RPMI8226 (cell line): ENCODE results near the gene VOPP1.

ENCODE experiments used
- DNase-seq: peaks from one replicate; pipeline ENCODE4 v3.0.0-alpha.2; 2015

VOPP1 gene

GRCh38 chr7:55507743-55508142 lies 64.6 kb downstream of the VOPP1 start:
- DNase-seq, result no peak

- no peak for DNase-seq
These were observed 67.2 kb downstream of the VOPP1 start for GRCh38 chr7:55504967-55505658.

- DNase-seq, result no peak
These were observed 68.0 kb downstream of the VOPP1 start for GRCh38 chr7:55504093-55504859.

GRCh38 chr7:55502858-55503440 lies 69.4 kb downstream of the VOPP1 start:
- DNase-seq, result no peak

GRCh38 chr7:55502124-55502857 lies 70.0 kb downstream of the VOPP1 start:
- no peak for DNase-seq

- DNase-seq, result no peak
These were observed 70.7 kb downstream of the VOPP1 start for GRCh38 chr7:55501611-55502010.

- DNase-seq, result no peak
These were observed 72.1 kb downstream of the VOPP1 start for GRCh38 chr7:55500117-55500756.

- DNase-seq, result no peak
These were observed 72.7 kb downstream of the VOPP1 start for GRCh38 chr7:55499591-55499990.

- DNase-seq, result no peak
These were observed 73.5 kb downstream of the VOPP1 start for GRCh38 chr7:55498770-55499169.

- no peak for DNase-seq
These were observed 74.2 kb downstream of the VOPP1 start for GRCh38 chr7:55498142-55498541.

GRCh38 chr7:55497521-55497920 lies 74.8 kb downstream of the VOPP1 start:
- no peak for DNase-seq

GRCh38 chr7:55496906-55497305 lies 75.4 kb downstream of the VOPP1 start:
- no peak for DNase-seq

- DNase-seq, result no peak
These were observed 77.4 kb downstream of the VOPP1 start for GRCh38 chr7:55494951-55495350.

GRCh38 chr7:55493408-55493807 lies 78.9 kb downstream of the VOPP1 start:
- DNase-seq, result no peak

GRCh38 chr7:55491346-55491745 lies 81.0 kb downstream of the VOPP1 start:
- DNase-seq, result no peak

- no peak for DNase-seq
These were observed 82.2 kb downstream of the VOPP1 start for GRCh38 chr7:55490099-55490498.

- no peak for DNase-seq
These were observed 82.8 kb downstream of the VOPP1 start for GRCh38 chr7:55489552-55489951.

GRCh38 chr7:55488804-55489340 lies 83.4 kb downstream of the VOPP1 start:
- DNase-seq, result no peak

- no peak for DNase-seq
These were observed 84.1 kb downstream of the VOPP1 start for GRCh38 chr7:55488216-55488615.

- DNase-seq, result no peak
These were observed 85.3 kb downstream of the VOPP1 start for GRCh38 chr7:55486991-55487390.

- DNase-seq, result no peak
These were observed 86.1 kb downstream of the VOPP1 start for GRCh38 chr7:55486192-55486590.

GRCh38 chr7:55485501-55486191 lies 86.7 kb downstream of the VOPP1 start:
- no peak for DNase-seq
